Endothelial cell of umbilical vein (primary cell): ENCODE results near the gene TRAPPC8. TPM values are rescaled to one million over a fixed set of nuclear protein-coding genes. Genes with fewer than 3 reads are reported as not detected.

Experiments
- BruUV-seq: library from RNA; stranded (reverse); fragments of 400-500 nt; replicated peaks from 2 replicates; lab custom pipeline; 2021; lab: Mats Ljungman, UMichigan
- CTCF ChIA-PET: fragments of 300-600, 350-600 bp; sonication (Branson Sonifier 250); formaldehyde crosslinking; loops from one replicate; lab custom pipeline; 2021; ENCODE audit warnings: antibody characterized with exemption, inconsistent platforms; lab: Charles Lee
- POLR2A ChIA-PET: fragments of 300-600, 350-600 bp; sonication (Branson Sonifier 250); formaldehyde crosslinking; loops from one replicate; lab custom pipeline; 2021; ENCODE audit warnings: antibody characterized with exemption, inconsistent platforms; lab: Charles Lee
- DNase-seq: peaks from one replicate; pipeline ENCODE4 v3.0.0-alpha.2; 2011; ENCODE audit warnings: low read depth, low spot score
- FAIRE-seq: peaks from 2 replicates; lab custom pipeline; 2011; peaks lifted over from hg19 to GRCh38; lab: Jason Lieb, UNC
- H2AFZ ChIP-seq: 2 replicates; pipeline ENCODE4 v1.6.0; 2012; ENCODE audit warnings: low read depth, low read length, control low read depth, inconsistent platforms
- H3K27ac ChIP-seq: 2 replicates; pipeline ENCODE4 v1.5.1; 2011; ENCODE audit warnings: low read depth, mild to moderate bottlenecking, control low read depth, low read length, moderate library complexity; ENCODE audit not compliant: insufficient read depth
- H3K27me3 ChIP-seq, 2 experiments: 2 replicates each; pipeline versions ENCODE4 v1.6.0 to v1.6.1; 2011; ENCODE audit warnings: low read length in 2 of 2, mixed read lengths in 1 of 2; ENCODE audit not compliant: control insufficient read depth in 2 of 2, insufficient read depth in 2 of 2
- H3K36me3 ChIP-seq, 2 experiments: 2 replicates in 1 of 2; 3 replicates in 1 of 2; pipeline ENCODE4 v1.5.1; 2011; ENCODE audit warnings: low read length in 2 of 2, mild to moderate bottlenecking in 1 of 2, moderate library complexity in 1 of 2; ENCODE audit not compliant: control insufficient read depth in 2 of 2, insufficient read depth in 2 of 2; ENCODE audit errors: extremely low read depth in 1 of 2
- H3K4me1 ChIP-seq: 3 replicates; pipeline ENCODE4 v1.5.1; 2011; ENCODE audit warnings: mild to moderate bottlenecking, low read length; ENCODE audit not compliant: control insufficient read depth, insufficient read depth; ENCODE audit errors: extremely low read depth
- H3K4me2 ChIP-seq: 2 replicates; pipeline ENCODE4 v1.6.1; 2011; ENCODE audit warnings: low read length, control low read depth, mixed read lengths; ENCODE audit not compliant: insufficient read depth
- H3K4me3 ChIP-seq, 3 experiments: fragments of 200-600 bp in 1 of 3; sonication (generic), shearing (Covaris generic) in 1 of 3; replicated peaks in 1 of 3; 2 replicates each; pipeline ENCODE4 v1.5.1; 2011 to 2016; ENCODE audit warnings: control low read depth in 3 of 3, low read length in 3 of 3, mild to moderate bottlenecking in 2 of 3, inconsistent platforms in 1 of 3, low read depth in 1 of 3, moderate library complexity in 1 of 3; ENCODE audit not compliant: insufficient read depth in 1 of 3
- H3K79me2 ChIP-seq: 2 replicates; pipeline ENCODE4 v1.6.0; 2012; ENCODE audit warnings: low read length, inconsistent platforms; ENCODE audit not compliant: control insufficient read depth, insufficient read depth
- H3K9ac ChIP-seq: replicated peaks from 2 replicates; pipeline ENCODE3; 2011; ENCODE audit warnings: low read length, control low read depth; ENCODE audit not compliant: insufficient read depth; ENCODE audit errors: extremely low read depth
- H3K9me1 ChIP-seq: replicated peaks from 3 replicates; pipeline ENCODE4 v1.6.0; 2011; ENCODE audit warnings: mild to moderate bottlenecking, low read length; ENCODE audit not compliant: control insufficient read depth, insufficient read depth; ENCODE audit errors: extremely low read depth
- H3K9me3 ChIP-seq: replicated peaks from 2 replicates; pipeline ENCODE4 v1.5.1; 2012; ENCODE audit warnings: low read length, inconsistent platforms; ENCODE audit not compliant: control insufficient read depth, insufficient read depth
- H4K20me1 ChIP-seq: replicated peaks from 2 replicates; pipeline ENCODE3; 2011; ENCODE audit warnings: mild to moderate bottlenecking, low read length; ENCODE audit not compliant: control insufficient read depth, insufficient read depth; ENCODE audit errors: extremely low read depth
- CTCF ChIP-seq, 2 donors: IDR thresholded peaks; 1 replicate in 1 of 2; 2 replicates in 1 of 2; pipeline ENCODE4 v1.5.1; 2011; ENCODE audit warnings: low read length in 2 of 2, mild to moderate bottlenecking in 2 of 2, moderate library complexity in 2 of 2, control low read depth in 1 of 2, inconsistent platforms in 1 of 2, low read depth in 1 of 2; ENCODE audit not compliant: insufficient read depth in 1 of 2; ENCODE audit errors: extremely low read depth in 1 of 2
- EZH2 ChIP-seq: IDR thresholded peaks from 2 replicates; pipeline ENCODE4 v1.6.1; 2012; ENCODE audit warnings: borderline replicate concordance, low read depth, mild to moderate bottlenecking, moderate library complexity, low read length, inconsistent platforms; ENCODE audit not compliant: severe bottlenecking
- FOS ChIP-seq: IDR thresholded peaks from 2 replicates; pipeline ENCODE4 v1.6.1; 2011; ENCODE audit warnings: mild to moderate bottlenecking, low read length, moderate library complexity, borderline replicate concordance; ENCODE audit not compliant: insufficient read depth
- GATA2 ChIP-seq: IDR thresholded peaks from 2 replicates; pipeline ENCODE4 v1.7.0; 2011; ENCODE audit warnings: low read depth, mild to moderate bottlenecking, moderate library complexity, mixed read lengths, low read length; ENCODE audit not compliant: insufficient read length, insufficient read depth
- JUN ChIP-seq: IDR thresholded peaks from 2 replicates; pipeline ENCODE4 v1.6.1; 2011; ENCODE audit warnings: borderline replicate concordance, low read depth; ENCODE audit not compliant: insufficient read length, insufficient read depth
- MAX ChIP-seq: IDR thresholded peaks from 2 replicates; pipeline ENCODE4 v1.6.1; 2011; ENCODE audit not compliant: insufficient read depth, insufficient read length
- MYC ChIP-seq: IDR thresholded peaks from one replicate; pipeline ENCODE4 v1.6.1; 2011; ENCODE audit warnings: mild to moderate bottlenecking, low read depth, low read length
- POLR2A ChIP-seq: IDR thresholded peaks from 2 replicates; pipeline ENCODE4 v1.6.1; 2012; ENCODE audit warnings: low read depth, mild to moderate bottlenecking, control low read depth, low read length
- POLR2AphosphoS5 ChIP-seq: IDR thresholded peaks from 2 replicates; pipeline ENCODE4 v1.6.1; 2012; ENCODE audit warnings: low read depth, mild to moderate bottlenecking, control low read depth, low read length, moderate library complexity; ENCODE audit not compliant: insufficient read depth
- dilution Hi-C: fragments of 300-500 bp; cut with MboI; formaldehyde crosslinking; loops from one replicate; pipeline ENCODE4 v1.15.0; 2019; ENCODE audit warnings: low sequenced_read_pairs; ENCODE audit not compliant: extremely low pct_ligation_motif_present
- intact Hi-C: fragments of 100-400 bp; cut with micrococcal nuclease; formaldehyde crosslinking; loops from one replicate; pipeline ENCODE4 v1.10.0; 2022
- polyA plus RNA-seq, 4 experiments: library from polyadenylated mRNA; depleted of rRNA in 3 of 4; stranded (reverse) in 3 of 4; unstranded in 1 of 4; fragments of >200 nt; gene quantifications; 2 replicates each; pipeline versions ENCODE4 v1.2.1 to v1.2.3, GENCODE V29; 2011 to 2012; ENCODE audit warnings: missing spikeins in 1 of 4
- total RNA-seq: library from RNA; stranded (reverse); gene quantifications from 2 replicates; pipeline ENCODE4 v1.2.3, GENCODE V29; 2021

TRAPPC8 gene
- total and polyA plus RNA-seq, 2 donors (not counting 3 experiments of a cell fraction or from before 2014, with no cell fraction given) = 25.0 to 30.1 TPM

GRCh38 chr18:31825772-31826171, 117.2 kb downstream of the TRAPPC8 start:
- FAIRE-seq (no peak), DNase-seq (no peak)
- ChIA-PET POLR2A (no interaction called here), CTCF (interaction anchor here (0.9 kb wide), 1 partner anchor 270 kb away, joined by 3 read pairs; no protein-coding TSS in a partner anchor)
- Histone ChIP-seq H3K27ac (no peak overlapping the region), H3K9ac (no peak overlapping the region), H3K27me3 (no peaks in the 10 kb centered on the region), H3K4me1 (no peaks in the 10 kb centered on the region), H3K9me1 (no peaks in the 10 kb centered on the region), H4K20me1 (no peaks in the 10 kb centered on the region), H3K4me3 (no peak overlapping the region), H3K4me2 (no peak overlapping the region), H3K36me3 (peaks cover 0 to 4% of the 10 kb centered on the region in 2 experiments), H3K79me2 (no peaks in the 10 kb centered on the region), H3K9me3 (no peaks in the 10 kb centered on the region), H2AFZ (no peak overlapping the region)
- no TSS peak for BruUV-seq
- no peak for TF ChIP-seq POLR2A
- TF ChIP-seq MAX = no peak
- no peak for TF ChIP-seq FOS
- no peak for TF ChIP-seq CTCF (IDR thresholded peaks at IDR 0.05; ENCODE audit: extremely low read depth in 1 of 2, insufficient read depth in 1 of 2, low read depth in 1 of 2, low read length in 2 of 2)
- TF ChIP-seq POLR2AphosphoS5 = no peak
- no peak for TF ChIP-seq GATA2
- no peak for TF ChIP-seq MYC
- TF ChIP-seq EZH2 = no peak
- no peak for TF ChIP-seq JUN
- intact Hi-C loops (no loop called here), dilution Hi-C loops (no loop called here)
